GM18505 (cell line): ENCODE measurements around the gene USP1.
A peak's percentile ranks its signal among the peaks of the same experiment; 100 is the strongest.

ENCODE experiments used
- ATAC-seq: cut with Tn5 transposase; IDR thresholded peaks from one replicate; pipeline ENCODE4 v1.9.1; 2021; ENCODE audit not compliant: unreplicated experiment
- POLR2A ChIP-seq: IDR thresholded peaks from 4 replicates; pipeline ENCODE4 v1.6.1; 2011; ENCODE audit warnings: borderline replicate concordance; ENCODE audit not compliant: insufficient read depth, insufficient read length; ENCODE audit errors: extremely low read depth

Gene USP1

GRCh38 chr1:62436466-62437272 lies at the start of gene USP1:
Gene USP1 (plus strand): TSS chr1:62437049. CDS start chr1:62439868, 2,819 bp downstream.
- peak; percentile 66 for ATAC-seq
- TF ChIP-seq POLR2A: peak; percentile 84

- ATAC-seq: no peak
Measured at GRCh38 chr1:62389531-62389930, 47.3 kb upstream of the USP1 start.

GRCh38 chr1:62390071-62390470 lies 46.8 kb upstream of the USP1 start:
- no peak for ATAC-seq
- no peak for TF ChIP-seq POLR2A

More at GRCh38 chr1:62389531-62389930, 47.3 kb upstream of the USP1 start:
- no peak for TF ChIP-seq POLR2A

GRCh38 chr1:62391369-62391971 lies 45.4 kb upstream of the USP1 start:
- no peak for TF ChIP-seq POLR2A

GRCh38 chr1:62392951-62393350 lies 43.9 kb upstream of the USP1 start:
- no peak for TF ChIP-seq POLR2A
- ATAC-seq: no peak

More at GRCh38 chr1:62391369-62391971, 45.4 kb upstream of the USP1 start:
- no peak for ATAC-seq

GRCh38 chr1:62394646-62395045 lies 42.2 kb upstream of the USP1 start:
- no peak for TF ChIP-seq POLR2A
- ATAC-seq: no peak

- ATAC-seq: no peak
- no peak for TF ChIP-seq POLR2A
Measured at GRCh38 chr1:62395291-62395690, 41.6 kb upstream of the USP1 start.

- ATAC-seq: no peak
Measured at GRCh38 chr1:62396871-62397270, 40.0 kb upstream of the USP1 start.

GRCh38 chr1:62397301-62397700 lies 39.5 kb upstream of the USP1 start:
- TF ChIP-seq POLR2A: no peak
- ATAC-seq: no peak

More at GRCh38 chr1:62396871-62397270, 40.0 kb upstream of the USP1 start:
- no peak for TF ChIP-seq POLR2A

GRCh38 chr1:62398377-62398776 lies 38.5 kb upstream of the USP1 start:
- ATAC-seq: no peak
- no peak for TF ChIP-seq POLR2A

GRCh38 chr1:62401034-62401760 lies 35.7 kb upstream of the USP1 start:
- TF ChIP-seq POLR2A: no peak
- no peak for ATAC-seq

GRCh38 chr1:62405247-62405646 lies 31.6 kb upstream of the USP1 start:
- ATAC-seq: no peak
- TF ChIP-seq POLR2A: no peak

- TF ChIP-seq POLR2A: no peak
- no peak for ATAC-seq
Measured at GRCh38 chr1:62406576-62406975, 30.3 kb upstream of the USP1 start.

- no peak for ATAC-seq
Measured at GRCh38 chr1:62407398-62408009, 29.3 kb upstream of the USP1 start.

GRCh38 chr1:62415687-62416086 lies 21.2 kb upstream of the USP1 start:
- no peak for TF ChIP-seq POLR2A
- no peak for ATAC-seq

More at GRCh38 chr1:62407398-62408009, 29.3 kb upstream of the USP1 start:
- no peak for TF ChIP-seq POLR2A
